HG02852 (cell line): ENCODE results near the gene ACOT4.
"Not testable (repeated sequence)": the region's sequence is repeated elsewhere in the genome, so short reads cannot be mapped to it uniquely, and the experiment has no call there.

Source experiments
- ATAC-seq: cut with Tn5 transposase; IDR thresholded peaks from one replicate; pipeline ENCODE4 v1.9.1; 2021; ENCODE audit warnings: mild to moderate bottlenecking, moderate library complexity; ENCODE audit not compliant: unreplicated experiment

The ACOT4 gene

DNA sequence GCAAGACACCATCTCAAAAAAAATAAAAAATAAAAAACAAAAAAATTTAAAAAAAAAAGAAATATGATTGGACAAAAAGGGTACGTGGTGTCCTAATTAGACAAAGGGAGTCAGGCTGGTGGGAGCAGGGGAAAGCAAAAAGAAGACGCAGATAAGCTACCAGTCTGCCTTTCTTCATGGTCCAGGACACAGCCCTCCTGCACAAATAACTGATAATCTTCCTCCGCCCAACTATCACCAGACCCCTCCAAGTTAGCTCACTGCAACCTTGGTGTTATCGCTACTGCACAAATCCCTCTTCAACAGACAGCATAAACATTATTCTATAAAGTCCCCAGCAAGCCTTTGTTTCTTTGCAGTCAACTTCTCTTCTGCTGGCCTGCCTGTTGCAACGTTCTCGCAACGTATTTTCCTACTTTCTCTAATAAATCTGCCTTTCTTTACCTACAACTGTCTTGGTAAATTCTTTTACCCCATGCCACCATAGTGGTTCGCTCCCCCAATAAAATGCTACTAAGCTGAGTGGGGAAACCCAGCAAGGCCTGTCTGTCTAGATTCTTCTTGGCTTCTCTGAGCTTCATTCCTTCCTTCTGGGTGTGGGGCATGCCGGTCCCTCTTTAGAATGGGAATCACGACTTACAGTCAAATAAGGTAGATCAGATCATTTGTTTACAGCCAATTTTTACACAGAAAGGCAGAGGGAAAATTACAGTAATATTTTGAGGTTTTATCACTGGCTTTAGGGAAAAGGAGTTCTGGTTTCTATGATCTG lies 38.5 kb downstream of the ACOT4 start:
- ATAC-seq: no peak

GRCh38 chr14:73633116-73634010 lies 41.7 kb downstream of the ACOT4 start:
- ATAC-seq: peak; percentile 55

DNA sequence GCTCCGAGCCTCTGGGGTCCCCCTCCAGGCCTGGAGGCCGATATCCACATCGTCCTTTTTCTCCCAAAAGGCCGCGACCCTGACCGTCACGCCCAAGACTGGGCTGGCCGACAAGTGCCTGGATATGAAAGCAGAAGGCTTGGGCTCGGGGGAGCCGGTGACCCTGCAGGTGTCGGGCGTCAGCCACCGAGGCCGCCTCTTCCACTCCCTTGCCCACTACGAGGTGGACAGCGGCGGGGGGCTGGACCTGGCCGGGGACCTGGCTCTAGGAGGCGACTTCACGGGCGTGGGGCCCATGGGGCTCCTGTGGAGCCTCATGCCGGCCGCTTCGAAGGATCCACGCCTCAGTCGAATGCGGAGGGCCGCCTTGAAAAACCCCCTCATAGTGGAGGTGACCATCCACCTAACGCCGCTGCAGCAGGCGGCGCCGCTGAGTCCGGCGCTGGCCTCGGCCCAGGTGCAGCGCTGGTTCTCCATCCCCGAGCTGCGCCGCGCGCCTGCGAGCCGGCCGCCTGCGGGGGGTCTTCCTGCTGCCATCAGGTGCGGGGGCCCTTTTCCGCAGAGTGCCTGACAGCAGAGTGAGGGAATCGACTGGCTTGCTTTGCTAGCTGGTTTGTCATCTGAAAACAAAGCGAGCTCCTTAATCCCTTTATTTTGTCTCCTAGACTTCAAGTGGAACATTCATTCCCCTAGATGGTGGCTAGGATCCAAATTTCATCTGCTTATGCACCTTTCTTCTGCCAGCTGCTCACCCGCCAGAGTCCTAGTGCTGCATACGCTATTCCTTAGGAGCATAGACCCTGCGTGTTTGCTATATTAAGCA lies 42.5 kb downstream of the ACOT4 start:
- no peak for ATAC-seq

DNA sequence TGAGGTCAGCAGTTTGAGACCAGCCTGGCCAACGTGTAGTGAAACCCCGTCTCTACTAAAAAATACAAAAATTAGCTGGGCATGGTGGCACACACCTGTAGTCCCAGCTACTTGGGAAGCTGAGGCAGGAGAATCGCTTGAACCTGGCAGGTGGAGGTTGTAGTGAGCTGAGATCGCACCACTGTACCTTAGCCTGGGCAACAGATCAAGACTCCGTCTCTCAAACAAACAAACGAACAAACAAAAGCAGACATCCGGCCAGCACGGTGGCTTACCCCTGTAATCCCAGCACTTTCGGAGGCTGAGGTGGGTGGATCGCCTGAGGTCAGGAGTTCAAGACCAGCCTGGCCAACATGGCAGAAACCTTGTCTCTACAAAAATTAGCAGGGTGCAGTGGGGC lies 44.7 kb downstream of the ACOT4 start:
- not testable (repeated sequence) for ATAC-seq

- ATAC-seq: no peak
Measured at GRCh38 chr14:73637830-73638229, 46.2 kb downstream of the ACOT4 start.

DNA sequence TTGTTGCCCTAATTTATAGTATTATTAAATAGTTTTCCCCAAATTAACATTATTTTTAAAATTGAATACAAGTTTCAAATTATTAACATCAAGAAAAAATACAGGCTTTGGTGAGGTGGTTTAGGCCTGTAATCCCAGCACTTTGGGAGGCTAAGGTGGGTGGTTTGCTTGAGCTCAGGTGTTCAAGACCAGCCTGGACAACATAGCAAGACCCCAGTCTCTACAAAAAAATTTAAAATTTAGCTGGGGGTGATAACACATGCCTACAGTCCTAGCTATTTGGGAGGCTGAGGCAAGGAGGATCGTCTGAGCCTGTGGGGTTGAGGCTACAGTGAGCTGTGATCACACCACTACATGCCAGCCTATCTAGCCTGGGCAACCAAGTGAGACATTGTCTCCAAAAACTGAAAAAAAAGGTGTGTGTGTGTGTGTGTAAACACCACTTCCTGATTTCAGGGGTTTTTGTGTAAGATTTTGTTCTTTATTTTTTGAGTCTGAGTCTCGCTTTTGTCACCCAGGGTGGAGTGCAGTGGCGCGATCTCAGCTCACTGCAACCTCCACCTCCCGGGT lies 49.2 kb downstream of the ACOT4 start:
- ATAC-seq: no peak

DNA sequence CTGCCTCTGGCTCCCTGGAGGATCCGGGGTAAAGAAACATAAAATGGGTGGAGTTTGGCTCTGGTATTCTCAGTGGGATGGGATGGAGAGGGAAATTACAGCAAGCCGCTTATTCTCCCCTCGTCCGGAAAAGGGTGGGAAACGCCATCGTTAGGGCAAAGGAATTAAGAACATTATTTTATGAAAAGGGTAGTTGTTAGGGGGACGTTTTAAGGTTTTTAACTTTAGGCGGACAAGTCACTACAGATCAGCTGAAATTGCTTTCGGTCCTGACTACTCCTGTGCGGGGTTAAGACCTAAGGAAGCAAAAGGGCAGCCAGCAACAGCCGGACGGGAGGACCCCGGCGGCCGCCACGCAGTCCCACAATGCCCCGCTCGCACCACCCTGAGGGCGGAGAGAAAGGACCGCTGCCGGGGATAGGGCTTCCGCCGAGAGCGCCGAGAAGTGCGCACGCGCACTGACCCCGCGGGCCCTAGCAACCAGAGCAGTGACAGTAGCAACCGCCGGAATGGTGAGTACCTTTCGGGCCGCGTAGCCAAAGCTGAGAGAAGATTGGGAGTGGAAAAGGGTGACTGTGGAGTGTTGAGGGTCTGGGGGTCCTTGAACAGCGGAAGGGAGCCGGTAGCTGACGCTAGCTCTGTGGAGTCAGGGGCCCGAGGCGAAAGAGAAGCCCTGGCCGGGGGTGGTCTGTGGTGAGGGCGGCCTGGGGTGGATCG lies 53.0 kb downstream of the ACOT4 start, which contains the start of gene DNAL1:
TSS of gene DNAL1 (plus strand) at position 456 of the 717 bp plus-strand sequence. CDS start at position 510, 54 bp downstream.
- ATAC-seq: peak; percentile 96

DNA sequence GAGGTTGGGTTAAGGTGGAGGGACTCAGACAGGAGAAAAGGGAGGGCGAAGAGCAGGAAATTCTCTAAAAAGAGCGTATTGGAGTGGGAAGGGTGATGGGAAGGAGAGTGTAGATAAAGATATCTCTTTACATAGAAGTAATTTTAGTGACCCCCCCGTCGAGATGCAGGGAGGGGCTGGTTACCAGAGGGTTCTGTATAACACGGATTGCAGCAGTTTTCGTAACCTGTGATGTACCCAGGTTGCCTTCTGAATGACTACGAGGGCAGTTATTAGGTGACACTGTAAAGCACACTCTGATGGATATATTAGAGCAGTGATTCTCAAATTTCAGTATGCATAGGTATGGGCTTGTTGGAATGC lies 53.6 kb downstream of the ACOT4 start:
- no peak for ATAC-seq
